B cell (primary cell): ENCODE data around the gene NDUFA13.

ENCODE experiments used
- EZH2 ChIP-seq: IDR thresholded peaks from 2 replicates; pipeline ENCODE4 v1.6.1; 2012; ENCODE audit warnings: borderline replicate concordance, low read depth, mild to moderate bottlenecking, moderate library complexity, low read length; ENCODE audit not compliant: insufficient read depth, poor library complexity, severe bottlenecking
- TF ChIP-seq, protein P1 (sequence below): fragments of 200-600 bp; IDR thresholded peaks from one replicate; pipeline ENCODE4 v1.8.0; 2022; ENCODE audit warnings: antibody characterized with exemption, mild to moderate bottlenecking

DNA sequence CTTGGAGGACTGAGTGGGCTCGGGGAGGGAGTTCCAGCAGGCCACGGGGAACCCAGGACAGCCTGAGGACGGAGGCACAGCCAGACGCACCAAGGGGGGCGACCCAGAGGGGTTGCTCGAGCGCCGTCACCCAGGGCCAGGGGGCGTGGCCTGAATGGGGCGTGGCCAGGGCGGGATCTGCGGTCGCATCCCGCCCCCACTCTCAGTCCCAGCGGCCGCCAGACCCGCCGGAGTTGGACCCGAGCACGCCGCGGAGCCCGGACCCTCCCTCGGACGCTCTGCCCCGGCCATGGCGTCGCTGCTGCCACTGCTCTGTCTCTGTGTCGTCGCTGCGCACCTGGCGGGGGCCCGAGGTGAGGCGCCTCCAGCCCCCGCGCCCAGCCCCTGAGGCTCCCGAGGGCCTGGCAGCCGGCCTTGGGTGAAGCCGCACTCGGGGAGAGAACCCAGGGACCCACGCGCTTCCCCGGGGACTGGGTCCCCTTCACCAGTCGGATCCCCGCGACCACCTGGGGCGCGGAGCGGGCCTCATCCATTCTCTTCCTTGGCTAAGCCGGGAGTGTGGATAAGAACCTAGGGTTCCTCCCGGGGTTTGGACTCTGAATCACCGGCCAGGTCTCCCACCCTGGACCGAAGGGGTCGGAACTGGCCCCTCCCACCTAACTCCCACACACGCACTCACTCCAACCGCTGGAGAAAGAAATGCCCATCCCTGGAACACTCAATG, 22.2 kb downstream of the NDUFA13 start, which contains the start of gene CILP2:
- TF ChIP-seq, protein P1, sequence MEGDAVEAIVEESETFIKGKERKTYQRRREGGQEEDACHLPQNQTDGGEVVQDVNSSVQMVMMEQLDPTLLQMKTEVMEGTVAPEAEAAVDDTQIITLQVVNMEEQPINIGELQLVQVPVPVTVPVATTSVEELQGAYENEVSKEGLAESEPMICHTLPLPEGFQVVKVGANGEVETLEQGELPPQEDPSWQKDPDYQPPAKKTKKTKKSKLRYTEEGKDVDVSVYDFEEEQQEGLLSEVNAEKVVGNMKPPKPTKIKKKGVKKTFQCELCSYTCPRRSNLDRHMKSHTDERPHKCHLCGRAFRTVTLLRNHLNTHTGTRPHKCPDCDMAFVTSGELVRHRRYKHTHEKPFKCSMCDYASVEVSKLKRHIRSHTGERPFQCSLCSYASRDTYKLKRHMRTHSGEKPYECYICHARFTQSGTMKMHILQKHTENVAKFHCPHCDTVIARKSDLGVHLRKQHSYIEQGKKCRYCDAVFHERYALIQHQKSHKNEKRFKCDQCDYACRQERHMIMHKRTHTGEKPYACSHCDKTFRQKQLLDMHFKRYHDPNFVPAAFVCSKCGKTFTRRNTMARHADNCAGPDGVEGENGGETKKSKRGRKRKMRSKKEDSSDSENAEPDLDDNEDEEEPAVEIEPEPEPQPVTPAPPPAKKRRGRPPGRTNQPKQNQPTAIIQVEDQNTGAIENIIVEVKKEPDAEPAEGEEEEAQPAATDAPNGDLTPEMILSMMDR = no peak
- no peak for TF ChIP-seq EZH2
